Liver (tissue), 9 donors: ENCODE data around the gene RPSA. TPM values are rescaled to one million over a fixed set of nuclear protein-coding genes. Genes with fewer than 3 reads are reported as not detected.
"Not testable (repeated sequence)": the region's sequence is repeated elsewhere in the genome, so short reads cannot be mapped to it uniquely, and the experiment has no call there.

Experiments used
- DNase-seq: peaks from one replicate; pipeline ENCODE4 v3.0.0-alpha.2; 2017; ENCODE audit warnings: low spot score
- H3K27ac ChIP-seq, 2 donors: one replicate each; pipeline ENCODE4 v1.7.0; 2013; ENCODE audit warnings: inconsistent platforms in 2 of 2, low read length in 2 of 2, control low read depth in 1 of 2, low read depth in 1 of 2, mild to moderate bottlenecking in 1 of 2
- H3K27me3 ChIP-seq, 4 donors: one replicate each; pipeline versions ENCODE4 v1.6.1 to v1.7.0; 2013; ENCODE audit warnings: low read length in 3 of 4, inconsistent platforms in 1 of 4, mild to moderate bottlenecking in 1 of 4, moderate library complexity in 1 of 4; ENCODE audit not compliant: control insufficient read depth in 4 of 4, insufficient read depth in 4 of 4
- H3K36me3 ChIP-seq, 4 donors: one replicate each; pipeline versions ENCODE4 v1.6.1 to v1.7.0; 2013; ENCODE audit warnings: low read length in 3 of 4, mild to moderate bottlenecking in 3 of 4, low read depth in 1 of 4, moderate library complexity in 1 of 4; ENCODE audit not compliant: control insufficient read depth in 4 of 4, insufficient read depth in 3 of 4
- H3K4me1 ChIP-seq, 4 donors: one replicate each; pipeline versions ENCODE4 v1.6.1 to v1.7.0; 2013; ENCODE audit warnings: low read length in 3 of 4, mild to moderate bottlenecking in 3 of 4, moderate library complexity in 1 of 4; ENCODE audit not compliant: control insufficient read depth in 4 of 4, insufficient read depth in 4 of 4
- H3K4me3 ChIP-seq, 3 donors: one replicate each; pipeline versions ENCODE4 v1.6.1 to v1.7.0; 2013; ENCODE audit warnings: low read length in 3 of 3, control low read depth in 1 of 3, low read depth in 1 of 3, mild to moderate bottlenecking in 1 of 3
- H3K9ac ChIP-seq, 2 donors: one replicate each; pipeline ENCODE4 v1.7.0; 2013; ENCODE audit warnings: low read length in 2 of 2, mild to moderate bottlenecking in 2 of 2, moderate library complexity in 2 of 2, control low read depth in 1 of 2, low read depth in 1 of 2
- H3K9me3 ChIP-seq, 4 donors: one replicate each; pipeline versions ENCODE4 v1.6.1 to v1.7.0; 2013; ENCODE audit warnings: low read length in 3 of 4; ENCODE audit not compliant: control insufficient read depth in 4 of 4
- ATF3 ChIP-seq: IDR thresholded peaks from 2 replicates; pipeline ENCODE4 v1.6.1; 2016; ENCODE audit warnings: antibody characterized with exemption
- CTCF ChIP-seq: fragments of 150-350 bp; IDR thresholded peaks from 2 replicates; pipeline ENCODE4 v1.5.1; 2017; ENCODE audit warnings: improper control_type of control experiment, low read depth, low read length; ENCODE audit not compliant: missing input control
- EGR1 ChIP-seq, 2 donors: IDR thresholded peaks; 2 replicates each; pipeline ENCODE4 v1.6.1; 2016 to 2018; ENCODE audit warnings: antibody characterized with exemption in 2 of 2, low read depth in 2 of 2
- FOXA1 ChIP-seq: IDR thresholded peaks from 2 replicates; pipeline ENCODE4 v1.6.1; 2016; ENCODE audit warnings: antibody characterized with exemption
- FOXA2 ChIP-seq: IDR thresholded peaks from 2 replicates; pipeline ENCODE4 v1.6.1; 2016; ENCODE audit warnings: antibody characterized with exemption
- GABPA ChIP-seq, 2 donors: IDR thresholded peaks in 1 of 2; conservative IDR thresholded peaks in 1 of 2; 2 replicates each; pipeline ENCODE4 v1.6.1; 2016; ENCODE audit warnings: antibody characterized with exemption in 2 of 2, mild to moderate bottlenecking in 1 of 2, moderate library complexity in 1 of 2
- HNF4A ChIP-seq, 2 donors: conservative IDR thresholded peaks; 2 replicates each; pipeline ENCODE4 v1.6.1; 2016; ENCODE audit warnings: antibody characterized with exemption in 2 of 2, mild to moderate bottlenecking in 2 of 2
- HNF4G ChIP-seq: IDR thresholded peaks from 2 replicates; pipeline ENCODE4 v1.6.1; 2016; ENCODE audit warnings: antibody characterized with exemption
- JUND ChIP-seq, 2 donors: IDR thresholded peaks; 2 replicates each; pipeline ENCODE4 v1.6.1; 2016; ENCODE audit warnings: antibody characterized with exemption in 2 of 2
- MAX ChIP-seq: IDR thresholded peaks from 2 replicates; pipeline ENCODE4 v1.6.1; 2016; ENCODE audit warnings: antibody characterized with exemption
- NR2F2 ChIP-seq: IDR thresholded peaks from 2 replicates; pipeline ENCODE4 v1.6.1; 2016; ENCODE audit warnings: antibody characterized with exemption
- RAD21 ChIP-seq, 2 donors: IDR thresholded peaks; 2 replicates each; pipeline ENCODE4 v1.6.1; 2016; ENCODE audit warnings: antibody characterized with exemption in 2 of 2, mild to moderate bottlenecking in 2 of 2
- REST ChIP-seq: IDR thresholded peaks from 2 replicates; pipeline ENCODE4 v1.6.1; 2016; ENCODE audit warnings: antibody characterized with exemption, mild to moderate bottlenecking
- RXRA ChIP-seq, 2 donors: IDR thresholded peaks; 2 replicates each; pipeline ENCODE4 v1.6.1; 2017 to 2018; ENCODE audit warnings: antibody characterized with exemption in 2 of 2, mild to moderate bottlenecking in 1 of 2
- TAF1 ChIP-seq: conservative IDR thresholded peaks from 2 replicates; pipeline ENCODE4 v1.6.1; 2016; ENCODE audit warnings: antibody characterized with exemption, mild to moderate bottlenecking
- YY1 ChIP-seq: IDR thresholded peaks from 2 replicates; pipeline ENCODE4 v1.6.1; 2016; ENCODE audit warnings: antibody characterized with exemption, mild to moderate bottlenecking
- ZBTB33 ChIP-seq: IDR thresholded peaks from 2 replicates; pipeline ENCODE4 v1.6.1; 2016; ENCODE audit warnings: antibody characterized with exemption
- WGBS: extraction: QIAGEN DNeasy Blood & Tissue Kit; methylation state at CpG from one replicate; pipeline ENCODE4 v1.1.7; 2013; 5-methylcytosine and 5-hydroxymethylcytosine counted together
- polyA plus RNA-seq, 2 donors: library from polyadenylated mRNA; stranded (reverse) in 1 of 2; unstranded in 1 of 2; fragments of 200-250 nt in 1 of 2; fragments of >200 nt in 1 of 2; fragmentation: Nextera tagmentation in 1 of 2; extraction: Ambion mirVana in 1 of 2; gene quantifications; one replicate each; pipeline versions ENCODE4 v1.2.1 to v1.2.3, GENCODE V29; 2013 to 2015
- total RNA-seq, 2 donors: library from RNA; depleted of rRNA; stranded (reverse); fragments of >200 nt; gene quantifications; one replicate each; pipeline ENCODE4 v1.2.3, GENCODE V29; 2014
- donor health status: healthy.
- donor health status: healthy.
- donor health status: healthy.
- donor health status: healthy.
- donor health status: healthy.

RPSA gene
- total and polyA plus RNA-seq, 4 donors: 200 to 796 (median 443) TPM

GRCh38 chr3:39457361-39457760 is 50.8 kb downstream of the RPSA start:
- no peaks in the 10 kb centered on the region for H3K4me1 ChIP-seq
- WGBS: 89% methylated on average over 9 of the region's 9 CpGs
- no peaks in the 10 kb centered on the region for H3K9me3 ChIP-seq
- no peak overlapping the region for H3K4me3 ChIP-seq
- DNase-seq: no peak
- no peaks in the 10 kb centered on the region for H3K36me3 ChIP-seq
- no peak overlapping the region for H3K9ac ChIP-seq
- TF ChIP-seq GABPA (IDR thresholded peaks at IDR 0.05 in 1 of 2, conservative IDR thresholded peaks at IDR 0.05 in 1 of 2) (no peak), FOXA2 (no peak), TAF1 (no peak), CTCF (no peak), YY1 (no peak), HNF4A (conservative IDR thresholded peaks at IDR 0.05) (no peak), RAD21 (IDR thresholded peaks at IDR 0.05) (no peak), JUND (IDR thresholded peaks at IDR 0.05) (no peak), REST (no peak), RXRA (IDR thresholded peaks at IDR 0.05) (no peak), EGR1 (IDR thresholded peaks at IDR 0.05; ENCODE audit: low read depth in 2 of 2) (no peak), ATF3 (no peak), HNF4G (no peak)
- H3K27me3 ChIP-seq: peaks cover 0 to 3% (median 1%) of the 10 kb centered on the region in 4 donors
- H3K27ac ChIP-seq: no peak overlapping the region

GRCh38 chr3:39458579-39458978 is 52.1 kb downstream of the RPSA start:
- not testable (repeated sequence) for H3K9ac ChIP-seq, H3K4me1 ChIP-seq, H3K27me3 ChIP-seq, H3K4me3 ChIP-seq, DNase-seq, H3K27ac ChIP-seq, H3K9me3 ChIP-seq, H3K36me3 ChIP-seq
- 85% methylated on average over 5 of the region's 5 CpGs for WGBS

- TF ChIP-seq YY1: no peak
- TF ChIP-seq MAX: no peak
- TF ChIP-seq TAF1: no peak
- TF ChIP-seq CTCF: no peak
- no peak for TF ChIP-seq FOXA1
- no peak for TF ChIP-seq NR2F2
- TF ChIP-seq JUND (IDR thresholded peaks at IDR 0.05): no peak
- no peak for TF ChIP-seq ATF3
- no peak for TF ChIP-seq HNF4G
- no peak for TF ChIP-seq ZBTB33
- TF ChIP-seq HNF4A (conservative IDR thresholded peaks at IDR 0.05): no peak
- H3K27ac ChIP-seq: no peak overlapping the region
- H3K27me3 ChIP-seq: peaks cover 0 to 2% (median 0%) of the 10 kb centered on the region in 4 donors
- no peak overlapping the region for H3K9ac ChIP-seq
- H3K36me3 ChIP-seq: no peaks in the 10 kb centered on the region
- no peak overlapping the region for H3K4me3 ChIP-seq
- H3K9me3 ChIP-seq: no peaks in the 10 kb centered on the region
- no peak for DNase-seq
- no peaks in the 10 kb centered on the region for H3K4me1 ChIP-seq
- WGBS: 85% methylated on average over 2 of the region's 2 CpGs
These were observed 54.2 kb downstream of the RPSA start for GRCh38 chr3:39460677-39461076.
